ENCODE results near the gene LRRC4C.

DNA sequence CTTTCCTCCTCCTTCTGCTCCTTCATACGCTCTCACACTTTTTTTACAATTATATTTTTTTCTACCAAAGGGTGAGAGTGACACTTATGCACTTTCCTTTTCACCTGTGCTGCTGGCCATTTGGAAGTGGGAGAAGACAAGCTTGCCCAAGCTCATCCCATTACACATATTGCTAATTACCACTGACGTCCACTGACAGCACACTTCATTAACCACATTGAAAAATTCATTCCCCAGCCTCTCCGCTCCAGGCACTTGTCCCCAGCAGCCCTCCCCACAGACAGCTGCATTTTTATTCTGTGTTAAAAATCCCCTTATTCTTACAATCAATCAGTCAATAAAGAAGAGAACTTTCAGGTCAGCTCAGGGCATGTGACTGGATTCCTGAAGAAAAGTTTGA lies 175.1 kb downstream of the LRRC4C start:
- TF ChIP-seq, protein P1, sequence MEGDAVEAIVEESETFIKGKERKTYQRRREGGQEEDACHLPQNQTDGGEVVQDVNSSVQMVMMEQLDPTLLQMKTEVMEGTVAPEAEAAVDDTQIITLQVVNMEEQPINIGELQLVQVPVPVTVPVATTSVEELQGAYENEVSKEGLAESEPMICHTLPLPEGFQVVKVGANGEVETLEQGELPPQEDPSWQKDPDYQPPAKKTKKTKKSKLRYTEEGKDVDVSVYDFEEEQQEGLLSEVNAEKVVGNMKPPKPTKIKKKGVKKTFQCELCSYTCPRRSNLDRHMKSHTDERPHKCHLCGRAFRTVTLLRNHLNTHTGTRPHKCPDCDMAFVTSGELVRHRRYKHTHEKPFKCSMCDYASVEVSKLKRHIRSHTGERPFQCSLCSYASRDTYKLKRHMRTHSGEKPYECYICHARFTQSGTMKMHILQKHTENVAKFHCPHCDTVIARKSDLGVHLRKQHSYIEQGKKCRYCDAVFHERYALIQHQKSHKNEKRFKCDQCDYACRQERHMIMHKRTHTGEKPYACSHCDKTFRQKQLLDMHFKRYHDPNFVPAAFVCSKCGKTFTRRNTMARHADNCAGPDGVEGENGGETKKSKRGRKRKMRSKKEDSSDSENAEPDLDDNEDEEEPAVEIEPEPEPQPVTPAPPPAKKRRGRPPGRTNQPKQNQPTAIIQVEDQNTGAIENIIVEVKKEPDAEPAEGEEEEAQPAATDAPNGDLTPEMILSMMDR (conservative IDR thresholded peaks at IDR 0.05 in 1 of 2, IDR thresholded peaks at IDR 0.05 in 1 of 2; ENCODE audit: low read depth in 1 of 2, low read length in 2 of 2), result no peak
- TF ChIP-seq EZH2 (IDR thresholded peaks at IDR 0.05; ENCODE audit: low read length, missing control alignments), result no peak

Data from fibroblast of lung (primary cell).